GM21717 (cell line): ENCODE measurements around the gene PRR5L.
A peak's percentile ranks its signal among the peaks of the same experiment; 100 is the strongest.
"Not testable (repeated sequence)": the region's sequence is repeated elsewhere in the genome, so short reads cannot be mapped to it uniquely, and the experiment has no call there.

ENCODE experiments used
- ATAC-seq: cut with Tn5 transposase; IDR thresholded peaks from one replicate; pipeline ENCODE4 v1.9.1; 2021; ENCODE audit warnings: mild to moderate bottlenecking, moderate library complexity; ENCODE audit not compliant: unreplicated experiment

The PRR5L gene

GRCh38 chr11:36317992-36318391 lies 21.9 kb downstream of the PRR5L start:
- no peak for ATAC-seq

GRCh38 chr11:36324956-36325355 lies 28.9 kb downstream of the PRR5L start:
- ATAC-seq, result not testable (repeated sequence)

GRCh38 chr11:36325403-36325802 lies 29.3 kb downstream of the PRR5L start:
- ATAC-seq, result not testable (repeated sequence)

- ATAC-seq, result peak; percentile 74
Observed at GRCh38 chr11:36326524-36327419, 30.7 kb downstream of the PRR5L start.

- no peak for ATAC-seq
Observed at GRCh38 chr11:36328966-36329673, 33.0 kb downstream of the PRR5L start.

- ATAC-seq, result no peak
Observed at GRCh38 chr11:36330411-36330810, 34.3 kb downstream of the PRR5L start.

GRCh38 chr11:36333468-36333867 lies 37.4 kb downstream of the PRR5L start:
- no peak for ATAC-seq

GRCh38 chr11:36333897-36334296 lies 37.8 kb downstream of the PRR5L start:
- ATAC-seq, result no peak

GRCh38 chr11:36339888-36340287 lies 43.8 kb downstream of the PRR5L start:
- ATAC-seq, result no peak

- ATAC-seq, result no peak
Observed at GRCh38 chr11:36340897-36341296, 44.8 kb downstream of the PRR5L start.

GRCh38 chr11:36341915-36342314 lies 45.8 kb downstream of the PRR5L start:
- ATAC-seq, result no peak

- no peak for ATAC-seq
Observed at GRCh38 chr11:36342327-36342726, 46.2 kb downstream of the PRR5L start.

- ATAC-seq, result no peak
Observed at GRCh38 chr11:36343436-36343835, 47.3 kb downstream of the PRR5L start.

- no peak for ATAC-seq
Observed at GRCh38 chr11:36345084-36345511, 49.0 kb downstream of the PRR5L start.

- no peak for ATAC-seq
Observed at GRCh38 chr11:36345535-36346141, 49.5 kb downstream of the PRR5L start.

- ATAC-seq, result peak; percentile 5
Observed at GRCh38 chr11:36346562-36347383, 50.7 kb downstream of the PRR5L start.

- ATAC-seq, result peak; percentile 46
Observed at GRCh38 chr11:36347384-36347906, 51.4 kb downstream of the PRR5L start.

GRCh38 chr11:36349351-36350136 lies 53.5 kb downstream of the PRR5L start:
- no peak for ATAC-seq

- no peak for ATAC-seq
Observed at GRCh38 chr11:36350137-36350513, 54.0 kb downstream of the PRR5L start.

- ATAC-seq, result no peak
Observed at GRCh38 chr11:36352922-36353321, 56.8 kb downstream of the PRR5L start.
